HCT116 (cell line): ENCODE data around the gene CILP2. TPM values are rescaled to one million over a fixed set of nuclear protein-coding genes. Genes with fewer than 3 reads are reported as not detected.

ENCODE experiments used
- ATAC-seq: fragments of 200-7000 bp; cut with Tn5 transposase; 2 replicates; pipeline ENCODE4 v1.9.1; 2020; ENCODE audit warnings: mild to moderate bottlenecking, moderate library complexity
- BruUV-seq: library from RNA; stranded (reverse); fragments of 400-500 nt; replicated peaks from 2 replicates; lab custom pipeline; 2021; lab: Mats Ljungman, UMichigan
- CTCF ChIA-PET: fragments of 300-600 bp; sonication (Branson Sonifier 250); formaldehyde crosslinking; loops from one replicate; lab custom pipeline; 2021; ENCODE audit warnings: antibody characterized with exemption; lab: Charles Lee
- POLR2A ChIA-PET: fragments of 300-600, 350-600 bp; sonication (Branson Sonifier 250); formaldehyde crosslinking; loops from one replicate; lab custom pipeline; 2021; ENCODE audit warnings: antibody characterized with exemption; lab: Charles Lee
- RAD21 ChIA-PET, 2 experiments: fragments of 300-600 bp; sonication (Branson Sonifier 250); formaldehyde crosslinking; loops; one replicate each; lab custom pipeline; 2023; ENCODE audit warnings: low total read pairs in 2 of 2; ENCODE audit not compliant: uncharacterized antibody in 2 of 2, unreplicated experiment in 2 of 2, low non-redundant PET in 1 of 2; lab: Charles Lee
- DNase-seq: peaks from one replicate; pipeline ENCODE4 v3.0.0-alpha.2; 2010; ENCODE audit warnings: low read depth, low spot score
- H2AFZ ChIP-seq: fragments of 200-600 bp; shearing (Covaris generic), sonication (generic); 2 replicates; pipeline ENCODE4 v1.6.1; 2017; ENCODE audit warnings: low read depth, mixed run types, mixed read lengths, antibody characterized with exemption, low read length; ENCODE audit not compliant: poor library complexity, severe bottlenecking
- H3K27ac ChIP-seq: 2 replicates; pipeline ENCODE4 v1.5.1; 2012; ENCODE audit warnings: low read depth, low read length
- H3K27me3 ChIP-seq: fragments of 200-600 bp; sonication (generic); 2 replicates; pipeline ENCODE4 v1.6.1; 2016; ENCODE audit warnings: mixed run types, low read length, mixed read lengths; ENCODE audit not compliant: insufficient read depth
- H3K36me3 ChIP-seq, 2 experiments: fragments of 200-500 bp in 1 of 2; fragments of 200-600 bp in 1 of 2; sonication (Bioruptor generic) in 1 of 2; sonication (generic) in 1 of 2; 2 replicates each; pipeline versions ENCODE4 v1.5.1 to v1.6.1; 2014 to 2016; ENCODE audit warnings: low read length in 2 of 2, inconsistent platforms in 1 of 2, mixed read lengths in 1 of 2, mixed run types in 1 of 2; ENCODE audit not compliant: insufficient read depth in 2 of 2, control insufficient read depth in 1 of 2
- H3K4me1 ChIP-seq, 2 experiments: fragments of 200-600 bp in 1 of 2; sonication (generic) in 1 of 2; 2 replicates each; pipeline versions ENCODE4 v1.5.1 to v1.6.1; 2012 to 2017; ENCODE audit warnings: low read length in 2 of 2, inconsistent platforms in 1 of 2, mild to moderate bottlenecking in 1 of 2, mixed read lengths in 1 of 2, mixed run types in 1 of 2, moderate library complexity in 1 of 2; ENCODE audit not compliant: insufficient read depth in 2 of 2, control insufficient read depth in 1 of 2
- H3K4me2 ChIP-seq: fragments of 200-600 bp; sonication (generic); 2 replicates; pipeline ENCODE4 v1.6.1; 2017; ENCODE audit warnings: mixed run types, low read length, mixed read lengths
- H3K4me3 ChIP-seq, 2 experiments: fragments of 200-600 bp in 1 of 2; sonication (generic) in 1 of 2; replicated peaks in 1 of 2; 2 replicates each; pipeline ENCODE4 v1.5.1; 2011 to 2016; ENCODE audit warnings: low read length in 2 of 2, control low read depth in 1 of 2, low read depth in 1 of 2, mild to moderate bottlenecking in 1 of 2, mixed read lengths in 1 of 2, mixed run types in 1 of 2
- H3K79me2 ChIP-seq: fragments of 200-600 bp; sonication (generic); 2 replicates; pipeline ENCODE4 v1.6.1; 2017; ENCODE audit warnings: mild to moderate bottlenecking, mixed run types, low read length, moderate library complexity, mixed read lengths; ENCODE audit not compliant: insufficient read depth
- H3K9ac ChIP-seq: fragments of 200-600 bp; sonication (generic); 2 replicates; pipeline ENCODE4 v1.6.1; 2016; ENCODE audit warnings: low read length, mixed read lengths
- H3K9me2 ChIP-seq: fragments of 200-600 bp; sonication (generic), shearing (Covaris generic); 2 replicates; pipeline ENCODE4 v1.6.1; 2017; ENCODE audit warnings: mixed run types, mild to moderate bottlenecking, moderate library complexity; ENCODE audit not compliant: insufficient read depth
- H3K9me3 ChIP-seq, 2 experiments: fragments of 200-500 bp in 1 of 2; fragments of 200-600 bp in 1 of 2; sonication (Bioruptor generic) in 1 of 2; sonication (generic) in 1 of 2; 2 replicates each; pipeline ENCODE4 v1.6.1; 2014 to 2017; ENCODE audit warnings: low read length in 2 of 2, mixed read lengths in 2 of 2, inconsistent platforms in 1 of 2, low read depth in 1 of 2, mild to moderate bottlenecking in 1 of 2, mixed run types in 1 of 2, moderate library complexity in 1 of 2; ENCODE audit not compliant: control insufficient read depth in 1 of 2, insufficient read depth in 1 of 2
- H4K20me1 ChIP-seq: fragments of 200-600 bp; sonication (generic), shearing (Covaris generic); 2 replicates; pipeline ENCODE4 v1.6.1; 2017; ENCODE audit warnings: mixed run types, mild to moderate bottlenecking, moderate library complexity; ENCODE audit not compliant: insufficient read depth
- ATF3 ChIP-seq: IDR thresholded peaks from 2 replicates; pipeline ENCODE4 v1.6.1; 2012
- ELF1 ChIP-seq: IDR thresholded peaks from 2 replicates; pipeline ENCODE4 v1.6.1; 2012; ENCODE audit warnings: low read depth, borderline replicate concordance
- RAD21 ChIP-seq: IDR thresholded peaks from 2 replicates; pipeline ENCODE4 v1.6.1; 2012; ENCODE audit warnings: low read depth, mild to moderate bottlenecking
- SIN3A ChIP-seq: IDR thresholded peaks from 2 replicates; pipeline ENCODE4 v1.6.1; 2012; ENCODE audit warnings: low read depth
- TCF7L2 ChIP-seq: IDR thresholded peaks from 2 replicates; pipeline ENCODE4 v1.7.0; 2011; ENCODE audit warnings: borderline replicate concordance, inconsistent platforms; ENCODE audit not compliant: insufficient read depth, insufficient read length; ENCODE audit errors: extremely low read depth
- intact Hi-C: fragments of 100-400 bp; cut with micrococcal nuclease; formaldehyde crosslinking; loops from 2 replicates; pipeline ENCODE4 v1.10.0; 2022
- total RNA-seq: library from RNA; stranded (reverse); gene quantifications from one replicate; pipeline ENCODE4 v1.2.1, GENCODE V29; 2021; ENCODE audit not compliant: unreplicated experiment

The CILP2 gene
- total RNA-seq, 1 experiment from 2014 or later = 13.1 TPM

- TF ChIP-seq TCF7L2 = peak; percentile 3
These were observed 2.9 kb downstream of the CILP2 start (continued) for GRCh38 chr19:19540715-19541515.

- Histone ChIP-seq H3K4me3 (no peak overlapping the region), H3K79me2 (no peaks in the 10 kb centered on the region), H3K9me3 (no peaks in the 10 kb centered on the region), H3K36me3 (no peaks in the 10 kb centered on the region), H4K20me1 (no peaks in the 10 kb centered on the region), H3K9me2 (no peaks in the 10 kb centered on the region), H3K27ac (peak overlapping the region; percentile 35; the same call in 1 of the 2 replicates), H2AFZ (no peak overlapping the region), H3K4me1 (peaks cover 12 to 34% of the 10 kb centered on the region in 2 experiments), H3K9ac (no peak overlapping the region), H3K27me3 (no peaks in the 10 kb centered on the region), H3K4me2 (peak overlapping the region; percentile 99)
- POLR2A ChIA-PET = interaction anchor here (0.6 to 1.3 kb wide), 6 partner anchors 11 to 1520 kb away, joined by 3 to 4 read pairs (median 3); partner anchors contain the start of gene ATP13A1
- RAD21 ChIA-PET = interaction anchor here in 1 of 2 experiments (0.6 to 1.0 kb wide), 3 partner anchors 9 to 25 kb away, joined by 3 to 4 read pairs (median 4); partner anchors contain the start of gene NDUFA13
- no peak for TF ChIP-seq TCF7L2
- no peak for TF ChIP-seq RAD21
- BruUV-seq = no TSS peak
- ATAC-seq = no peak
- CTCF ChIA-PET = interaction anchor here (0.6 to 2.8 kb wide), 2 partner anchors 9 to 12 kb away, joined by 9 to 52 read pairs; no protein-coding TSS in a partner anchor
- intact Hi-C loops = loop anchor here (10.0 kb wide), 1 partner anchor 233 kb away; no protein-coding TSS in a partner anchor
- no peak for DNase-seq
These were observed 3.6 kb downstream of the CILP2 start for GRCh38 chr19:19541616-19542015.

- intact Hi-C loops = loop anchor here (10.0 kb wide), 1 partner anchor 232 kb away; no protein-coding TSS in a partner anchor
- H3K4me1 ChIP-seq = peaks cover 12 to 34% of the 10 kb centered on the region in 2 experiments
- H3K9ac ChIP-seq = no peak overlapping the region
- no peaks in the 10 kb centered on the region for H3K9me3 ChIP-seq
- no peak overlapping the region for H3K4me2 ChIP-seq
- no peak overlapping the region for H3K27ac ChIP-seq
- DNase-seq (no peak), ATAC-seq (no peak)
- CTCF ChIA-PET = no interaction called here
- no peaks in the 10 kb centered on the region for H3K9me2 ChIP-seq
- no peaks in the 10 kb centered on the region for H3K36me3 ChIP-seq
- TF ChIP-seq ATF3 (no peak), SIN3A (no peak), ELF1 (no peak)
- no peaks in the 10 kb centered on the region for H3K79me2 ChIP-seq
- H3K27me3 ChIP-seq = no peaks in the 10 kb centered on the region
- no TSS peak for BruUV-seq
- no peak overlapping the region for H3K4me3 ChIP-seq
- POLR2A ChIA-PET = no interaction called here
- no peak overlapping the region for H2AFZ ChIP-seq
- RAD21 ChIA-PET = no interaction called here
- H4K20me1 ChIP-seq = no peaks in the 10 kb centered on the region
These were observed 4.4 kb downstream of the CILP2 start for GRCh38 chr19:19542507-19542906.
